Osteoblast (primary cell): ENCODE results near the gene CAMKMT. TPM values are rescaled to one million over a fixed set of nuclear protein-coding genes. Genes with fewer than 3 reads are reported as not detected.

Experiments
- DNase-seq: peaks from one replicate; pipeline ENCODE4 v3.0.0; 2011; ENCODE audit warnings: low spot score, mixed read lengths; ENCODE audit not compliant: insufficient read length; ENCODE audit errors: missing footprints
- H2AFZ ChIP-seq: 2 replicates; pipeline ENCODE4 v1.6.0; 2011; ENCODE audit warnings: mild to moderate bottlenecking, low read length
- H3K27ac ChIP-seq: 2 replicates; pipeline ENCODE4 v1.5.1; 2011; ENCODE audit warnings: mild to moderate bottlenecking, low read depth, low read length, moderate library complexity
- H3K27me3 ChIP-seq: 2 replicates; pipeline ENCODE4 v1.6.0; 2012; ENCODE audit warnings: mild to moderate bottlenecking, control low read depth, inconsistent platforms, low read length, moderate library complexity; ENCODE audit not compliant: insufficient read depth
- H3K36me3 ChIP-seq: 2 replicates; pipeline ENCODE4 v1.5.1; 2011; ENCODE audit warnings: mild to moderate bottlenecking, low read length, control low read depth, moderate library complexity; ENCODE audit not compliant: insufficient read depth
- H3K4me1 ChIP-seq: 2 replicates; pipeline ENCODE4 v1.5.1; 2011; ENCODE audit warnings: mild to moderate bottlenecking, low read length, control low read depth, moderate library complexity; ENCODE audit not compliant: insufficient read depth
- H3K4me2 ChIP-seq: 2 replicates; pipeline ENCODE4 v1.6.0; 2011; ENCODE audit warnings: mild to moderate bottlenecking, low read length; ENCODE audit not compliant: insufficient read depth
- H3K4me3 ChIP-seq: fragments of 200-600 bp; sonication (generic); 3 replicates; pipeline ENCODE4 v1.5.1; 2012; ENCODE audit warnings: mild to moderate bottlenecking, low read length, inconsistent platforms; ENCODE audit not compliant: insufficient read depth
- H3K79me2 ChIP-seq: 2 replicates; pipeline ENCODE4 v1.6.0; 2012; ENCODE audit warnings: mild to moderate bottlenecking, low read length, control low read depth, inconsistent platforms; ENCODE audit not compliant: insufficient read depth
- H3K9me3 ChIP-seq: 2 replicates; pipeline ENCODE4 v1.5.1; 2011; ENCODE audit warnings: low read depth, low read length, control low read depth
- H4K20me1 ChIP-seq: 2 replicates; pipeline ENCODE4 v1.6.0; 2012; ENCODE audit warnings: mild to moderate bottlenecking, low read length, control low read depth; ENCODE audit not compliant: insufficient read depth
- total RNA-seq: library from RNA; depleted of rRNA; stranded (reverse); fragments of >200 nt; gene quantifications from 2 replicates; pipeline ENCODE4 v1.2.3, GENCODE V29; 2012
- TF ChIP-seq, protein P1 (sequence below): IDR thresholded peaks from 2 replicates; pipeline ENCODE4 v1.5.1; 2011; ENCODE audit warnings: mild to moderate bottlenecking, low read depth, low read length, moderate library complexity; ENCODE audit errors: extremely low read depth

The CAMKMT gene
- total RNA-seq, 1 donor, result 7.2 TPM

DNA sequence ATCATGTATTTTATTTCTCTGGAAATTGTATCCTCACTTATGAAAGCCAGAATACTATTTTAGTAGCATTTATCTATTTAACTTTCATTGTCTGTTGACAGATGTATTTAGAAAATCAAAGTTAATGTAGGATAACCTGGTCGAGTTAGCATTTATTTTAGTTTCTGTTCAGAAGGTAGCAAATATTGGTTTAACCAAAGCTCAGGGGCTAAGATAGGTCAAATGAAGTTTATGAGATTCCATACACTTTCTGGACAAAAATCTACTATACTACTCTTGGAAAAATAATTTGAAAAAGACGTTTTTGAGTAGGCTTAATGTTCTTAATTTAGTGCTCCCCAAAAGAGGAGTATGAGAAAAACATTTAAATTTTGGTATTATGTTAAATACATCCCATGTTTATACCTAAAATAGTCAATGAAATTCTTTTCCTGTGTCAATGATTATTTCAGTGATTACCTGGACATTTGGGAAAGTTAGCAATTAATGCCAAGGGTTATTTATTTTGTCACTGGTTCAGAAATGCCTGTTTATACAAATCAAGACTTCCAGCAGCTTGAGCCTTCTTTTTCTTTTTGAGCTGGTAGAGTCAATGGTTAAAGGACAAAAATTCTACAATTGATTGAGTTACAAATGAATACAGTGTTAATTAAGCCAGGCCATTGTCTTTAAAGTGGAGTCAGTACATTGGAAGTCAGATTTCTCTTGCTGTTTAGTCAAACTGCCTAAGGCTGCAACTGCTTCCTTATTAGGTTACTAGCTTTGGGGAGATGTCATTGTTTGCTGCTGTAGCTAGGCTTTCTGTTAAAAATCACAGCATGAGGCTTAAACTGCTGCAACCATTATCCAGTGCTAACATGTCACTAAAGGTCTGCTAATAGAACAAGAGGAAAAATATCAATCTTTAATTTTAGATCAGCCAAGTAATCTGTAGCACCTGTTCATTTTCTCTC is 182.3 kb downstream of the CAMKMT start:
- Histone ChIP-seq H3K36me3 (no peaks in the 10 kb centered on the region), H3K4me2 (no peak overlapping the region), H3K9me3 (no peaks in the 10 kb centered on the region), H3K27me3 (no peaks in the 10 kb centered on the region), H2AFZ (no peak overlapping the region), H3K4me1 (peaks cover 12% of the 10 kb centered on the region), H3K79me2 (no peaks in the 10 kb centered on the region), H3K27ac (no peak overlapping the region), H4K20me1 (no peaks in the 10 kb centered on the region), H3K4me3 (no peak overlapping the region)
- TF ChIP-seq, protein P1, sequence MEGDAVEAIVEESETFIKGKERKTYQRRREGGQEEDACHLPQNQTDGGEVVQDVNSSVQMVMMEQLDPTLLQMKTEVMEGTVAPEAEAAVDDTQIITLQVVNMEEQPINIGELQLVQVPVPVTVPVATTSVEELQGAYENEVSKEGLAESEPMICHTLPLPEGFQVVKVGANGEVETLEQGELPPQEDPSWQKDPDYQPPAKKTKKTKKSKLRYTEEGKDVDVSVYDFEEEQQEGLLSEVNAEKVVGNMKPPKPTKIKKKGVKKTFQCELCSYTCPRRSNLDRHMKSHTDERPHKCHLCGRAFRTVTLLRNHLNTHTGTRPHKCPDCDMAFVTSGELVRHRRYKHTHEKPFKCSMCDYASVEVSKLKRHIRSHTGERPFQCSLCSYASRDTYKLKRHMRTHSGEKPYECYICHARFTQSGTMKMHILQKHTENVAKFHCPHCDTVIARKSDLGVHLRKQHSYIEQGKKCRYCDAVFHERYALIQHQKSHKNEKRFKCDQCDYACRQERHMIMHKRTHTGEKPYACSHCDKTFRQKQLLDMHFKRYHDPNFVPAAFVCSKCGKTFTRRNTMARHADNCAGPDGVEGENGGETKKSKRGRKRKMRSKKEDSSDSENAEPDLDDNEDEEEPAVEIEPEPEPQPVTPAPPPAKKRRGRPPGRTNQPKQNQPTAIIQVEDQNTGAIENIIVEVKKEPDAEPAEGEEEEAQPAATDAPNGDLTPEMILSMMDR, result no peak
- DNase-seq, result no peak

DNA sequence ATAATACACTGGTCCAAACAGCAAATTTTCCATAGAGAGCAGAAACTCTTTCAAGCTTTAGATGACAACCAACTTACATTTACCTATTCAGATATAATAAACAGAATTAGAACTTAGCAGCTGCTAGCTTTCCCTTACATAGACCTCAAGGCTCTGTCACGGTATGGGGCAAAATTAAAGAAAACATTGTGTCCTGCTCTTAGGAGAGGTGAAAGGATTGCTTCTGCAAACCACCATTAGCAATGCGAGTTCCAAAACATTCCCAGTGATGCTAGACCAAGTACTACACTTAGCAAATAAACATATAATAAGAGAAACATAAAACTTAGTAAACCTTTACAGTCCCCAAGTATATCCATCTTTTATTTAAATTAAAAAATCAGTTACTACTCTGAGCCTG is 183.3 kb downstream of the CAMKMT start:
- Histone ChIP-seq H3K27ac (no peak overlapping the region), H4K20me1 (no peaks in the 10 kb centered on the region), H3K4me3 (no peak overlapping the region), H3K27me3 (no peaks in the 10 kb centered on the region), H3K4me1 (peaks cover 21% of the 10 kb centered on the region), H3K4me2 (no peak overlapping the region), H3K9me3 (no peaks in the 10 kb centered on the region), H3K79me2 (no peaks in the 10 kb centered on the region), H2AFZ (no peak overlapping the region), H3K36me3 (no peaks in the 10 kb centered on the region)
- TF ChIP-seq, protein P1, result no peak
- DNase-seq, result no peak

DNA sequence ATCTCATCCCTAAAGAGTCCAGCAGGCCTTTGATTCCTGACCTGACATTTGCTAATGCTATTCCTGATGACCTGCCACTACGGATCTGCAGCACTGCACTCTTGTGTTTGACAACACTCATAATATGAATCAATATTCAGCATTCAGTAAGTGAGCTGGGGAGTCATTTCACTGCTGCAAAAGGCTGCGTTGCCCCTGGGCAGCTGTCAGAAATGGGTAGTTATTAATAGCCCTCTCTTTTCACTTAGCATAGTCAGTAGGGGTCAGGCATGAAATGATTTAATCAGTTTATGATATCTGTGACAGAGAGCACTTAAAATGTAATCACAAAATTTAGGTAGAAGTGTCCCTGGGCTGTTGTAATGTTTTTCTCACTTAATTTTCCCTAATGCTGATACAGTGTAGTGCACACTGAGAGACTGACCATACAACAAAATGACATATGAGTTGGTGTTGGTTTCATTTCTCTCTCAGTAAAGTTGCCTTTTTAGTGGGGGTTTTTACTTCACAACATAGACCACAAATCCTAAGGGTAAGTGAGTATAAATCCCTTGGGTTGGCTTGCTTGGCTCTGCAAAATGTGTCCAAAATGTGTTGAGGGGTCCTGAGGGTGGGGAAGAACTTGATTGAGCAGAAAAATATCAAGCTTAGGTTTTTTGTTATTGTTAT is 184.8 kb downstream of the CAMKMT start:
- H4K20me1 ChIP-seq, result no peaks in the 10 kb centered on the region
- no peak overlapping the region for H3K27ac ChIP-seq
- H3K4me2 ChIP-seq, result no peak overlapping the region
- peaks cover 26% of the 10 kb centered on the region for H3K4me1 ChIP-seq
- H3K36me3 ChIP-seq, result no peaks in the 10 kb centered on the region
- DNase-seq, result no peak
- no peak overlapping the region for H2AFZ ChIP-seq
- no peaks in the 10 kb centered on the region for H3K9me3 ChIP-seq
- H3K27me3 ChIP-seq, result no peaks in the 10 kb centered on the region
- no peak overlapping the region for H3K4me3 ChIP-seq
- TF ChIP-seq, protein P1, result no peak
- H3K79me2 ChIP-seq, result no peaks in the 10 kb centered on the region

DNA sequence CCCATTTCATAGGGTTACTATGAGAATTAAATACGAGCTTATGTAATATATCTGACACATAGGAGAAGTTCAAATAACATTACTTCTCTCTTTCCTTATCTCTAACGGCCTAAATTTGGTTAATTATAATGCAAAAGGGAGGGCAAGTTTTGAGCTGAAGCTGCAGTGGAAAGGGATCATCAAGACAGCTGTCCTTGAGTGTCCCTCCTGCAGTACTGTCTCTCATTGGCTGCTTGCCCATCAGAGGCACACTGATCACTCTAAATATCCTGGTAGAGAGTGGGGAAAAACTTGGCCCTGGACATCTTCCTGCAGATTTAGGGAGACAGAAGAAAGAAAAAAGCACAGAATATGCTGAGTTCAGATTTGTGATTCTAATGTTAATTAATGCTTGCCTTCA is 186.0 kb downstream of the CAMKMT start:
- TF ChIP-seq, protein P1, result no peak
- H3K27me3 ChIP-seq, result no peaks in the 10 kb centered on the region
- H3K4me3 ChIP-seq, result no peak overlapping the region
- H3K4me2 ChIP-seq, result no peak overlapping the region
- H3K4me1 ChIP-seq, result peaks cover 26% of the 10 kb centered on the region
- no peaks in the 10 kb centered on the region for H3K79me2 ChIP-seq
- no peaks in the 10 kb centered on the region for H3K36me3 ChIP-seq
- DNase-seq, result no peak
- no peak overlapping the region for H3K27ac ChIP-seq
- no peak overlapping the region for H2AFZ ChIP-seq
- no peaks in the 10 kb centered on the region for H4K20me1 ChIP-seq
- no peaks in the 10 kb centered on the region for H3K9me3 ChIP-seq
